PFSK-1 (cell line): ENCODE data around the gene H1-8.

Experiments used
- POLR2AphosphoS5 ChIP-seq: IDR thresholded peaks from 2 replicates; pipeline ENCODE4 v1.6.1; 2012; ENCODE audit warnings: low read depth, mild to moderate bottlenecking, control low read depth, low read length, moderate library complexity
- REST ChIP-seq, 2 experiments: IDR thresholded peaks; 2 replicates each; pipeline versions ENCODE4 v1.6.1 to v1.8.0; 2011 to 2012; ENCODE audit warnings: low read depth in 2 of 2, low read length in 2 of 2, control low read depth in 1 of 2, inconsistent platforms in 1 of 2, mild to moderate bottlenecking in 1 of 2, moderate library complexity in 1 of 2; ENCODE audit not compliant: insufficient read depth in 1 of 2
- SIN3A ChIP-seq: IDR thresholded peaks from 2 replicates; pipeline ENCODE4 v1.6.1; 2012; ENCODE audit warnings: mild to moderate bottlenecking, low read length, moderate library complexity, borderline replicate concordance; ENCODE audit not compliant: insufficient read depth
- TAF1 ChIP-seq: IDR thresholded peaks from 2 replicates; pipeline ENCODE4 v1.6.1; 2012; ENCODE audit warnings: low read length, control low read depth, borderline replicate concordance; ENCODE audit not compliant: insufficient read depth

DNA sequence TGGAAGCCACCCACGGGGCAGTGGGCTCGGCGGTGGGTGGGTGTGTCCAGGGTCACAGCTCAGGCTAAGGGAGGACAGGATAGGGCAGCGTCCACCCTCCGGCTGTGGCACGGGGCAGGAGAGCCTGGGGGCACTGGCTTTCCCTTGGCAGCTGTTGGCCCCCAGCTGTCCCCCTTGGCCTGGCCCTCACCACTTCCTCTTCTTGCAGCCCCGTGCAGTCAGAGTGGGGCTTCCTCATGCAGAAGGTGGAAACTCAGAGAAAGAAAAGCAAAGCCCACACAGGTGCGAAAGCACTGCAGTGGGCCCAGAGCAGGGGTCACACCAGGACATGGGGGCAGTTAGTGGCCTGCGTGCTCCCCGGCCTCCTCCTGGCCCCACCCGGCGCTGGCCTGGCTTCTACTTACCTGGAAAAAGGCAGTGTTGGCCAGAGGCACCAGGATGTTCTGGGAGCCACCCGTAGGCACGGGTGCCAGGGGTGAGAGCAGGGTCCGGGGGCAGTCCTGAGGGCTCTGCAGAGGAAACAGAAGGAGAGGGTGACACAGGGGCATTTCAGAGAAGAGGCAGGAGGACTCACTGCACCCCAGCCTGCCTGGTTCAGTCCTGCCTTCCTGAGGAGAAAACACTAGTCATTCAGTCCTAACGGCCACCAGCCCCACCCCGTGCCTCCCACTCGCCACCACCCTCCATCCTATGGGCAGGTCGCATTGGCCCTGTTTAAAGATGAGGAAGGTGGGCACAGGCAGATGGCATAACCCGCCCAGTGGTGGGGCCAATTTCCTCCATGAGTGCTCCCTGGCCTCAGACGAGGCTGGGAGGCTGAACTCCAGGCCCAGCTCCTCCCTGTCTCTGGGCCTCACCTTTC is 35.2 kb downstream of the H1-8 start:
- TF ChIP-seq REST (IDR thresholded peaks at IDR 0.05; ENCODE audit: insufficient read depth in 1 of 2, low read depth in 2 of 2, low read length in 2 of 2) (no peak), TAF1 (no peak), POLR2AphosphoS5 (no peak), SIN3A (no peak)
